Naive thymus-derived CD4-positive, alpha-beta T cell (primary cell): ENCODE measurements around the gene PCNX1. TPM values are rescaled to one million over a fixed set of nuclear protein-coding genes. Genes with fewer than 3 reads are reported as not detected.
"Not testable (repeated sequence)": the region's sequence is repeated elsewhere in the genome, so short reads cannot be mapped to it uniquely, and the experiment has no call there.

Source experiments
- ATAC-seq: fragments of 150-1000 bp; cut with Tn5 transposase; 2 replicates; pipeline ENCODE4 v1.10.0; 2021; ENCODE audit warnings: mild to moderate bottlenecking, moderate library complexity
- CTCF ChIA-PET: fragments of 350-600 bp; sonication (Branson Sonifier 250); formaldehyde crosslinking; loops from one replicate; lab custom pipeline; 2021; ENCODE audit warnings: antibody characterized with exemption; lab: Charles Lee
- POLR2A ChIA-PET: fragments of 350-600 bp; sonication (Branson Sonifier 250); formaldehyde crosslinking; loops from one replicate; lab custom pipeline; 2021; ENCODE audit warnings: antibody characterized with exemption, inconsistent platforms; lab: Charles Lee
- DNase-seq, 9 donors: peaks; one replicate each; pipeline versions ENCODE4 v3.0.0 to v3.0.0-alpha.2; 2020 to 2022; ENCODE audit warnings: mixed read lengths in 1 of 9
- H3K27ac ChIP-seq: one replicate; pipeline ENCODE4 v1.7.0; 2013; ENCODE audit warnings: mild to moderate bottlenecking, low read depth, low read length, moderate library complexity
- H3K27me3 ChIP-seq, 2 donors: one replicate each; pipeline ENCODE4 v1.7.0; 2013; ENCODE audit warnings: low read length in 2 of 2, mild to moderate bottlenecking in 2 of 2, moderate library complexity in 2 of 2; ENCODE audit not compliant: control insufficient read depth in 2 of 2, insufficient read depth in 2 of 2
- H3K36me3 ChIP-seq, 3 experiments: 1 replicate in 2 of 3; 2 replicates in 1 of 3; pipeline ENCODE4 v1.7.0; 2013; ENCODE audit warnings: low read length in 3 of 3, mild to moderate bottlenecking in 3 of 3, moderate library complexity in 1 of 3; ENCODE audit not compliant: insufficient read depth in 3 of 3, control insufficient read depth in 2 of 3
- H3K4me1 ChIP-seq, 2 donors: one replicate each; pipeline ENCODE4 v1.7.0; 2013; ENCODE audit warnings: low read length in 2 of 2, mild to moderate bottlenecking in 2 of 2, moderate library complexity in 1 of 2; ENCODE audit not compliant: control insufficient read depth in 2 of 2, insufficient read depth in 2 of 2
- H3K4me3 ChIP-seq: 2 replicates; pipeline ENCODE4 v1.7.0; 2013; ENCODE audit warnings: mild to moderate bottlenecking, low read length
- H3K9me3 ChIP-seq, 3 experiments: 1 replicate in 2 of 3; 2 replicates in 1 of 3; pipeline ENCODE4 v1.7.0; 2013; ENCODE audit warnings: low read length in 3 of 3; ENCODE audit not compliant: control insufficient read depth in 2 of 3
- H3K27ac Mint-ChIP-seq, 9 donors: one replicate each; pipeline ENCODE4 v1.8.0; 2020 to 2022; ENCODE audit warnings: mixed read lengths in 9 of 9, mild to moderate bottlenecking in 8 of 9, moderate library complexity in 5 of 9, inconsistent platforms in 2 of 9
- H3K27me3 Mint-ChIP-seq, 5 donors: one replicate each; pipeline ENCODE4 v1.8.0; 2021 to 2022; ENCODE audit warnings: mixed read lengths in 5 of 5, mild to moderate bottlenecking in 1 of 5
- H3K36me3 Mint-ChIP-seq, 5 donors: one replicate each; pipeline ENCODE4 v1.8.0; 2020 to 2022; ENCODE audit warnings: mixed read lengths in 5 of 5, mild to moderate bottlenecking in 3 of 5, inconsistent platforms in 1 of 5
- H3K4me1 Mint-ChIP-seq, 7 donors: one replicate each; pipeline ENCODE4 v1.8.0; 2020 to 2022; ENCODE audit warnings: mixed read lengths in 7 of 7, mild to moderate bottlenecking in 3 of 7, inconsistent platforms in 1 of 7
- H3K4me3 Mint-ChIP-seq, 10 donors: one replicate each; pipeline ENCODE4 v1.8.0; 2020 to 2022; ENCODE audit warnings: mild to moderate bottlenecking in 10 of 10, mixed read lengths in 10 of 10, moderate library complexity in 6 of 10, inconsistent platforms in 2 of 10
- H3K9me3 Mint-ChIP-seq, 11 donors: one replicate each; pipeline ENCODE4 v1.8.0; 2020 to 2022; ENCODE audit warnings: mixed read lengths in 11 of 11, mild to moderate bottlenecking in 4 of 11, inconsistent platforms in 1 of 11, moderate library complexity in 1 of 11
- intact Hi-C, 2 donors: fragments of 100-400 bp; cut with micrococcal nuclease; formaldehyde crosslinking; loops; one replicate each; pipeline ENCODE4 v1.15.1; 2023
- polyA plus RNA-seq, 2 donors: library from polyadenylated mRNA; unstranded; fragments of 300-500 nt; fragmentation: Illumina TruSeq; gene quantifications; one replicate each; pipeline ENCODE4 v1.2.3, GENCODE V29; 2021
- total RNA-seq, 6 experiments: library from RNA in 5 of 6; stranded (reverse) in 5 of 6; gene quantifications; 1 replicate in 5 of 6; 2 replicates in 1 of 6; pipeline ENCODE4 v1.2.3 and lab custom pipeline; 2021 to 2026

The PCNX1 gene
- total and polyA plus RNA-seq, 7 experiments from 2014 or later: 11.2 to 114 (median 111) TPM

GRCh38 chr14:71062581-71063303 lies 155.5 kb downstream of the PCNX1 start:
- DNase-seq (no peak), ATAC-seq (no peak)
- H3K4me3 Mint-ChIP-seq: no peak overlapping the region
- Histone ChIP-seq H3K9me3 (peaks cover 0 to 3% (median 0%) of the 10 kb centered on the region in 3 experiments), H3K4me3 (no peak overlapping the region), H3K36me3 (peaks cover 18 to 55% (median 20%) of the 10 kb centered on the region in 3 experiments), H3K27me3 (no peaks in the 10 kb centered on the region), H3K27ac (no peak overlapping the region), H3K4me1 (no peaks in the 10 kb centered on the region)
- POLR2A ChIA-PET: no interaction called here
- peak overlapping the region in 1 of 9 donors; percentile 55 for H3K27ac Mint-ChIP-seq
- H3K4me1 Mint-ChIP-seq: peaks cover 2 to 34% (median 19%) of the 10 kb centered on the region in 7 donors
- no peaks in the 10 kb centered on the region for H3K27me3 Mint-ChIP-seq
- H3K9me3 Mint-ChIP-seq: peaks cover 1 to 17% (median 6%) of the 10 kb centered on the region in 11 donors
- intact Hi-C loops: no loop called here
- H3K36me3 Mint-ChIP-seq: peaks cover 28 to 88% (median 79%) of the 10 kb centered on the region in 5 donors
- CTCF ChIA-PET: no interaction called here

DNA sequence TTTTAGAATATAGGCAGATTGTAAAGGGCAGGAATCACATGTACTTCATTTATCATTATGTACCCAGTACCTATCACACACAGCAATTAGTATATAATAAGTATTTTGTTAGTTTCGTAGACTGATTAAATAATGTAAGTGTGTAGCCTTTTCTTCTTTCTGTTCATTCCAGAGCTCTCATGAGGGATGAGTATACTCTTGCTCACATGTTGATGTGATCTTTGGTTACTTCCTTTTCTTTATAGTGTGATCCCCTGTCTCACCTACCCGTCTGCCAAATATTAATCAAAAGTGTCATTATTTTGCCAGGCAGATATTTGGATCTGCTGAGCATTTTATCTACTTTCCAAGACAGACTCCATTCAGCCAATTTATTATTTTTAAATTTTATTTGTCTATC lies 156.1 kb downstream of the PCNX1 start:
- intact Hi-C loops: no loop called here
- no peak overlapping the region for H3K27ac ChIP-seq
- Mint-ChIP-seq H3K36me3 (peaks cover 28 to 83% (median 72%) of the 10 kb centered on the region in 5 donors), H3K9me3 (peaks cover 1 to 17% (median 6%) of the 10 kb centered on the region in 11 donors), H3K27ac (peak overlapping the region in 1 of 9 donors; percentile 19), H3K27me3 (no peaks in the 10 kb centered on the region), H3K4me3 (no peak overlapping the region), H3K4me1 (peaks cover 2 to 35% (median 19%) of the 10 kb centered on the region in 7 donors)
- DNase-seq (no peak), ATAC-seq (no peak)
- no peaks in the 10 kb centered on the region for H3K4me1 ChIP-seq
- H3K27me3 ChIP-seq: no peaks in the 10 kb centered on the region
- POLR2A ChIA-PET: no interaction called here
- H3K4me3 ChIP-seq: no peak overlapping the region
- peaks cover 0 to 3% (median 0%) of the 10 kb centered on the region in 3 experiments for H3K9me3 ChIP-seq
- CTCF ChIA-PET: no interaction called here
- H3K36me3 ChIP-seq: peaks cover 12 to 50% (median 14%) of the 10 kb centered on the region in 3 experiments

- H3K9me3 ChIP-seq, DNase-seq, H3K27me3 ChIP-seq, H3K4me3 ChIP-seq, intact Hi-C loops, H3K27me3 Mint-ChIP-seq, H3K27ac ChIP-seq, H3K4me3 Mint-ChIP-seq, CTCF ChIA-PET, POLR2A ChIA-PET, H3K4me1 ChIP-seq, ATAC-seq: not testable (repeated sequence)
- H3K36me3 ChIP-seq: peaks cover 9 to 38% (median 17%) of the 10 kb centered on the region in 3 experiments
- Mint-ChIP-seq H3K4me1 (peaks cover 2 to 35% (median 23%) of the 10 kb centered on the region in 7 donors), H3K36me3 (peaks cover 26 to 80% (median 72%) of the 10 kb centered on the region in 5 donors), H3K27ac (peak overlapping the region in 1 of 9 donors; percentile 38), H3K9me3 (peaks cover 1 to 17% (median 6%) of the 10 kb centered on the region in 11 donors)
Observed at GRCh38 chr14:71064747-71065146, 157.5 kb downstream of the PCNX1 start.

DNA sequence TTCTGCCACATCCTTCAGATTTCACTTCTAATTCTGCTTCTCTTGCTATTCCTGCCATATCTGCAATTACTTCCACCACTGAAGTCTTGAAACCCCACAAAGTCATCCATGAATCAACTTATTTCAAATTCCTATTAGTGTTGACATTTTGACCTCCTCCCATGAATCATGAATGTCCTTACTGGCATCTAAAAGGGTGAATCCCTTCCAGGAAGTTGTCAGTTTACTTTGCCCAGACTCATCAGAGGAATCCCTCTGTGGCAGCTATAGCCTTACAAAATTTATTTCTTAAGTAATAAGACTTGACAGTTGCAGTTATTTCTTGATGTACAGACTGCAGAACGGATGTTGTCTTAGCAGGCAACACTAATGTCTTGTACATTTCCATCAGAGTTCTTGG lies 162.9 kb downstream of the PCNX1 start:
- no peak overlapping the region for H3K27ac ChIP-seq
- H3K27ac Mint-ChIP-seq: peak overlapping the region in 3 of 9 donors; percentile 4 to 77 (median 30)
- no peaks in the 10 kb centered on the region for H3K27me3 ChIP-seq
- peaks cover 39 to 71% (median 61%) of the 10 kb centered on the region in 5 donors for H3K36me3 Mint-ChIP-seq
- no peaks in the 10 kb centered on the region for H3K27me3 Mint-ChIP-seq
- ChIA-PET POLR2A (no interaction called here), CTCF (no interaction called here)
- no peak overlapping the region for H3K4me3 ChIP-seq
- H3K4me1 ChIP-seq: peaks cover 0 to 4% of the 10 kb centered on the region in 2 donors
- no peaks in the 10 kb centered on the region for H3K9me3 ChIP-seq
- DNase-seq: no peak
- no peak overlapping the region for H3K4me3 Mint-ChIP-seq
- ATAC-seq: no peak
- peaks cover 12 to 54% (median 38%) of the 10 kb centered on the region in 7 donors for H3K4me1 Mint-ChIP-seq
- H3K36me3 ChIP-seq: peaks cover 21 to 46% (median 26%) of the 10 kb centered on the region in 3 experiments
- intact Hi-C loops: no loop called here
- H3K9me3 Mint-ChIP-seq: peaks cover 0 to 13% (median 5%) of the 10 kb centered on the region in 11 donors

DNA sequence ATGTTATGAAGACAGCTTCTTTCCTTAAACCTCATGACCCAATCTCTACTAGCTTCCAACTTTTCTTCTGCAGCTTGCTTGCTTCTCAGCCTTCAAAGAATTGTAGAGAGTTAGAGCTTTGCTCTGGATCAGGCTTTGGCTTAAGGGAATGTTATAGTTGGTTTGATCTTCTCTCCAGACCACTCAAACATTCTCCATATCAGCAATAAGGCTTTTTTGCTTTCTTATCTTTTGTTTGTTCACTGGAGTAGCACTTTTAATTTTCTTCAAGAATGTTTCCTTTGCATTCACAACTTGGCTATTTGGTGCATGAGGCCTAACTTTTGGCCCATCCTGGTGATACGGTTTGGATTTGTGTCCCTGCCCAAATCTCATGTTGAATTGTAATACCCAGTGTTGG lies 163.8 kb downstream of the PCNX1 start:
- H3K27ac Mint-ChIP-seq: peak overlapping the region in 5 of 9 donors; percentile 13 to 80 (median 25)
- no peak overlapping the region for H3K27ac ChIP-seq

GRCh38 chr14:71076462-71077092 lies 169.3 kb downstream of the PCNX1 start:
- H3K9me3 Mint-ChIP-seq: peaks cover 3 to 24% (median 16%) of the 10 kb centered on the region in 11 donors
- ChIA-PET CTCF (interaction anchor here (1.2 kb wide), 1 partner anchor 32 kb away, joined by 3 read pairs; no protein-coding TSS in a partner anchor), POLR2A (no interaction called here)
- no peak overlapping the region for H3K4me3 ChIP-seq
- H3K36me3 Mint-ChIP-seq: peaks cover 20 to 84% (median 73%) of the 10 kb centered on the region in 5 donors
- no peak overlapping the region for H3K27ac ChIP-seq
- no peak overlapping the region for H3K4me3 Mint-ChIP-seq
- no peaks in the 10 kb centered on the region for H3K27me3 Mint-ChIP-seq
- peaks cover 8 to 32% (median 23%) of the 10 kb centered on the region in 7 donors for H3K4me1 Mint-ChIP-seq
- DNase-seq: no peak
- ATAC-seq: no peak
- H3K27me3 ChIP-seq: no peaks in the 10 kb centered on the region
- H3K36me3 ChIP-seq: peaks cover 26 to 68% (median 36%) of the 10 kb centered on the region in 3 experiments
- H3K9me3 ChIP-seq: peaks cover 0 to 9% (median 0%) of the 10 kb centered on the region in 3 experiments
- intact Hi-C loops: no loop called here
- peaks cover 0 to 3% of the 10 kb centered on the region in 2 donors for H3K4me1 ChIP-seq
- no peak overlapping the region for H3K27ac Mint-ChIP-seq

More for the DNA sequence above, 163.8 kb downstream of the PCNX1 start:
- peaks cover 0 to 8% (median 0%) of the 10 kb centered on the region in 11 donors for H3K9me3 Mint-ChIP-seq
- H3K4me1 Mint-ChIP-seq: peaks cover 7 to 45% (median 32%) of the 10 kb centered on the region in 7 donors
- H3K27me3 ChIP-seq: no peaks in the 10 kb centered on the region
- peaks cover 19 to 48% (median 27%) of the 10 kb centered on the region in 3 experiments for H3K36me3 ChIP-seq
- intact Hi-C loops: no loop called here
- peak overlapping the region in 2 of 10 donors; percentile 3 to 34 for H3K4me3 Mint-ChIP-seq
- CTCF ChIA-PET: no interaction called here
- H3K27me3 Mint-ChIP-seq: no peaks in the 10 kb centered on the region
- no peak for DNase-seq
- H3K4me1 ChIP-seq: peaks cover 0 to 4% of the 10 kb centered on the region in 2 donors
- H3K9me3 ChIP-seq: no peaks in the 10 kb centered on the region
- no peak overlapping the region for H3K4me3 ChIP-seq
- ATAC-seq: no peak
- POLR2A ChIA-PET: no interaction called here
- peaks cover 33 to 71% (median 58%) of the 10 kb centered on the region in 5 donors for H3K36me3 Mint-ChIP-seq
